Liver (tissue), 9 donors: Measurements from ENCODE around the gene NEAT1. TPM values are rescaled to one million over a fixed set of nuclear protein-coding genes. Genes with fewer than 3 reads are reported as not detected.

Experiments used
- DNase-seq: peaks from one replicate; pipeline ENCODE4 v3.0.0-alpha.2; 2017; ENCODE audit warnings: low spot score
- H3K27ac ChIP-seq, 2 donors: one replicate each; pipeline ENCODE4 v1.7.0; 2013; ENCODE audit warnings: inconsistent platforms in 2 of 2, low read length in 2 of 2, control low read depth in 1 of 2, low read depth in 1 of 2, mild to moderate bottlenecking in 1 of 2
- H3K27me3 ChIP-seq, 4 donors: one replicate each; pipeline versions ENCODE4 v1.6.1 to v1.7.0; 2013; ENCODE audit warnings: low read length in 3 of 4, inconsistent platforms in 1 of 4, mild to moderate bottlenecking in 1 of 4, moderate library complexity in 1 of 4; ENCODE audit not compliant: control insufficient read depth in 4 of 4, insufficient read depth in 4 of 4
- H3K36me3 ChIP-seq, 4 donors: one replicate each; pipeline versions ENCODE4 v1.6.1 to v1.7.0; 2013; ENCODE audit warnings: low read length in 3 of 4, mild to moderate bottlenecking in 3 of 4, low read depth in 1 of 4, moderate library complexity in 1 of 4; ENCODE audit not compliant: control insufficient read depth in 4 of 4, insufficient read depth in 3 of 4
- H3K4me1 ChIP-seq, 4 donors: one replicate each; pipeline versions ENCODE4 v1.6.1 to v1.7.0; 2013; ENCODE audit warnings: low read length in 3 of 4, mild to moderate bottlenecking in 3 of 4, moderate library complexity in 1 of 4; ENCODE audit not compliant: control insufficient read depth in 4 of 4, insufficient read depth in 4 of 4
- H3K4me3 ChIP-seq, 3 donors: one replicate each; pipeline versions ENCODE4 v1.6.1 to v1.7.0; 2013; ENCODE audit warnings: low read length in 3 of 3, control low read depth in 1 of 3, low read depth in 1 of 3, mild to moderate bottlenecking in 1 of 3
- H3K9ac ChIP-seq, 2 donors: one replicate each; pipeline ENCODE4 v1.7.0; 2013; ENCODE audit warnings: low read length in 2 of 2, mild to moderate bottlenecking in 2 of 2, moderate library complexity in 2 of 2, control low read depth in 1 of 2, low read depth in 1 of 2
- H3K9me3 ChIP-seq, 4 donors: one replicate each; pipeline versions ENCODE4 v1.6.1 to v1.7.0; 2013; ENCODE audit warnings: low read length in 3 of 4; ENCODE audit not compliant: control insufficient read depth in 4 of 4
- CTCF ChIP-seq: fragments of 150-350 bp; IDR thresholded peaks from 2 replicates; pipeline ENCODE4 v1.5.1; 2017; ENCODE audit warnings: improper control_type of control experiment, low read depth, low read length; ENCODE audit not compliant: missing input control
- EGR1 ChIP-seq, 2 donors: IDR thresholded peaks; 2 replicates each; pipeline ENCODE4 v1.6.1; 2016 to 2018; ENCODE audit warnings: antibody characterized with exemption in 2 of 2, low read depth in 2 of 2
- FOXA1 ChIP-seq: IDR thresholded peaks from 2 replicates; pipeline ENCODE4 v1.6.1; 2016; ENCODE audit warnings: antibody characterized with exemption
- FOXA2 ChIP-seq: IDR thresholded peaks from 2 replicates; pipeline ENCODE4 v1.6.1; 2016; ENCODE audit warnings: antibody characterized with exemption
- GABPA ChIP-seq, 2 donors: IDR thresholded peaks in 1 of 2; conservative IDR thresholded peaks in 1 of 2; 2 replicates each; pipeline ENCODE4 v1.6.1; 2016; ENCODE audit warnings: antibody characterized with exemption in 2 of 2, mild to moderate bottlenecking in 1 of 2, moderate library complexity in 1 of 2
- HNF4A ChIP-seq, 2 donors: conservative IDR thresholded peaks; 2 replicates each; pipeline ENCODE4 v1.6.1; 2016; ENCODE audit warnings: antibody characterized with exemption in 2 of 2, mild to moderate bottlenecking in 2 of 2
- HNF4G ChIP-seq: IDR thresholded peaks from 2 replicates; pipeline ENCODE4 v1.6.1; 2016; ENCODE audit warnings: antibody characterized with exemption
- NR2F2 ChIP-seq: IDR thresholded peaks from 2 replicates; pipeline ENCODE4 v1.6.1; 2016; ENCODE audit warnings: antibody characterized with exemption
- RAD21 ChIP-seq, 2 donors: IDR thresholded peaks; 2 replicates each; pipeline ENCODE4 v1.6.1; 2016; ENCODE audit warnings: antibody characterized with exemption in 2 of 2, mild to moderate bottlenecking in 2 of 2
- REST ChIP-seq: IDR thresholded peaks from 2 replicates; pipeline ENCODE4 v1.6.1; 2016; ENCODE audit warnings: antibody characterized with exemption, mild to moderate bottlenecking
- RXRA ChIP-seq, 2 donors: IDR thresholded peaks; 2 replicates each; pipeline ENCODE4 v1.6.1; 2017 to 2018; ENCODE audit warnings: antibody characterized with exemption in 2 of 2, mild to moderate bottlenecking in 1 of 2
- SP1 ChIP-seq: IDR thresholded peaks from 2 replicates; pipeline ENCODE4 v1.6.1; 2018; ENCODE audit warnings: antibody characterized with exemption, mild to moderate bottlenecking
- TAF1 ChIP-seq: conservative IDR thresholded peaks from 2 replicates; pipeline ENCODE4 v1.6.1; 2016; ENCODE audit warnings: antibody characterized with exemption, mild to moderate bottlenecking
- YY1 ChIP-seq: IDR thresholded peaks from 2 replicates; pipeline ENCODE4 v1.6.1; 2016; ENCODE audit warnings: antibody characterized with exemption, mild to moderate bottlenecking
- WGBS: extraction: QIAGEN DNeasy Blood & Tissue Kit; methylation state at CpG from one replicate; pipeline ENCODE4 v1.1.7; 2013; 5-methylcytosine and 5-hydroxymethylcytosine counted together
- polyA plus RNA-seq, 2 donors: library from polyadenylated mRNA; stranded (reverse) in 1 of 2; unstranded in 1 of 2; fragments of 200-250 nt in 1 of 2; fragments of >200 nt in 1 of 2; fragmentation: Nextera tagmentation in 1 of 2; extraction: Ambion mirVana in 1 of 2; gene quantifications; one replicate each; pipeline versions ENCODE4 v1.2.1 to v1.2.3, GENCODE V29; 2013 to 2015
- total RNA-seq, 2 donors: library from RNA; depleted of rRNA; stranded (reverse); fragments of >200 nt; gene quantifications; one replicate each; pipeline ENCODE4 v1.2.3, GENCODE V29; 2014
- donor health status: healthy.
- donor health status: healthy.
- donor health status: healthy.
- donor health status: healthy.
- donor health status: healthy.

NEAT1 gene
- total and polyA plus RNA-seq, 4 donors: 29.6 to 1,968 (median 80.8) TPM

- DNase-seq: peak; percentile 52
- Histone ChIP-seq H3K4me1 (peaks cover 14 to 58% (median 35%) of the 10 kb centered on the region in 4 donors), H3K9me3 (no peaks in the 10 kb centered on the region), H3K27ac (peak overlapping the region; percentile 88 to 90), H3K36me3 (no peaks in the 10 kb centered on the region), H3K27me3 (no peaks in the 10 kb centered on the region), H3K4me3 (no peak overlapping the region), H3K9ac (peak overlapping the region; percentile 22 to 81)
- TF ChIP-seq NR2F2: peak; percentile 48
- TF ChIP-seq HNF4G: no peak
- TF ChIP-seq SP1: peak; percentile 68
- peak in 1 of 2 donors; percentile 4 for TF ChIP-seq RAD21 (IDR thresholded peaks at IDR 0.05)
- no peak for TF ChIP-seq EGR1 (IDR thresholded peaks at IDR 0.05; ENCODE audit: low read depth in 2 of 2)
- TF ChIP-seq FOXA1: no peak
- peak; percentile 69 to 76 for TF ChIP-seq RXRA (IDR thresholded peaks at IDR 0.05)
- no peak for TF ChIP-seq CTCF
- no peak for TF ChIP-seq TAF1
- TF ChIP-seq REST: peak; percentile 34
- TF ChIP-seq YY1: peak; percentile 31
- 55% methylated on average over 6 of the region's 6 CpGs for WGBS
Observed at GRCh38 chr11:65492637-65493366, 70.2 kb downstream of the NEAT1 start.

GRCh38 chr11:65493367-65494176 lies 71.0 kb downstream of the NEAT1 start:
- DNase-seq: no peak
- Histone ChIP-seq H3K27ac (peak overlapping the region; percentile 88 to 90), H3K36me3 (no peaks in the 10 kb centered on the region), H3K4me3 (no peak overlapping the region), H3K4me1 (peaks cover 9 to 50% (median 28%) of the 10 kb centered on the region in 4 donors), H3K9ac (peak overlapping the region; percentile 10 to 81), H3K27me3 (no peaks in the 10 kb centered on the region), H3K9me3 (no peaks in the 10 kb centered on the region)
- WGBS: 61% methylated on average over 12 of the region's 12 CpGs
- TF ChIP-seq HNF4A (conservative IDR thresholded peaks at IDR 0.05) (peak in 1 of 2 donors; percentile 8), RXRA (IDR thresholded peaks at IDR 0.05) (no peak), FOXA1 (no peak), GABPA (IDR thresholded peaks at IDR 0.05 in 1 of 2, conservative IDR thresholded peaks at IDR 0.05 in 1 of 2) (no peak), TAF1 (no peak), YY1 (peak; percentile 40), REST (no peak), FOXA2 (no peak)
